ES-I3 (cell line): Measurements from ENCODE around the gene RNASE11.
"Not testable (repeated sequence)": the region's sequence is repeated elsewhere in the genome, so short reads cannot be mapped to it uniquely, and the experiment has no call there.

Experiments
- H3K36me3 ChIP-seq: 2 replicates; pipeline ENCODE4 v1.6.1; 2013; ENCODE audit warnings: mild to moderate bottlenecking, low read length, control low read depth, moderate library complexity; ENCODE audit not compliant: insufficient read depth
- H3K4me1 ChIP-seq: 2 replicates; pipeline ENCODE4 v1.6.1; 2013; ENCODE audit warnings: mild to moderate bottlenecking, control low read depth, low read length; ENCODE audit not compliant: insufficient read depth
- H3K9ac ChIP-seq: 2 replicates; pipeline ENCODE4 v1.6.1; 2013; ENCODE audit warnings: low read depth, mild to moderate bottlenecking, low read length, moderate library complexity
- H3K9me3 ChIP-seq: 2 replicates; pipeline ENCODE4 v1.6.1; 2013; ENCODE audit warnings: mild to moderate bottlenecking, low read length, moderate library complexity; ENCODE audit not compliant: control insufficient read depth, insufficient read depth

RNASE11 gene

DNA sequence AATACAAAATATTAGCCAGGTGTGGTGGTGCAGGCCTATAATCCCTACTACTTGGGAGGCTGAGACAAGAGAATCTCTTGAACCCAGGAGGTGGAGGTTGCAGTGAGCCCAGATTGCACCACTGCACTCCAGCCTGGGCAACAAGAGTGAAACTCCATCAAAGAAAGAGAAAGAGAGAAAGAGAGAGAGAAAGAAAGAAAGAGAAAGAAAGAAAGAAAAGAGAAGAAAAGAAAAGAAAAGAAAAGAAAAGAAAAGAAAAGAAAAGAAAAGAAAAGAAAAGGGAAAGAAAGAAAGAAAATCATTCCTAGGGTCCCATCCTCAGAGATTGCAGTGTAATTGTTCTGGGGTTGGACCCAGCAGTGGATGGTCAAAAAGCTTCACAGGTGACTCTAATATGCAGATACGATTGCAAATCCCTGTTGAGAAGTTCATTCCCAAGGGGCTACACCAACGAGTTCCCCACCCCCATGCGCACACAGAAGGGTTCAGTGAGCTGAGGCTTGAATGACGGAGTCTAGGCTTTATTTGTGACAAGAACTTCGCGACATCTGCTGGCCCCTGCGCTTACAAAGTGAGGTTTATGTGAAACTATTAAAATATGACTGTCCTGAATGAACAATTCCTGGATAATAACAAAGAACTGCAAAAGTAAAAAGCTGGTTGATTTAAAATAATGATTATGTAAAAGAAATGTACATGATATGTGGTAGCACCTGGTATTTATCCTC, 20.7 kb upstream of the RNASE11 start:
- H3K9ac ChIP-seq: no peak overlapping the region; the same call in 1 of the 2 replicates
- no peaks in the 10 kb centered on the region for H3K36me3 ChIP-seq
- H3K9me3 ChIP-seq: no peaks in the 10 kb centered on the region
- peaks cover 3% of the 10 kb centered on the region; the same call in 1 of the 2 replicates for H3K4me1 ChIP-seq

DNA sequence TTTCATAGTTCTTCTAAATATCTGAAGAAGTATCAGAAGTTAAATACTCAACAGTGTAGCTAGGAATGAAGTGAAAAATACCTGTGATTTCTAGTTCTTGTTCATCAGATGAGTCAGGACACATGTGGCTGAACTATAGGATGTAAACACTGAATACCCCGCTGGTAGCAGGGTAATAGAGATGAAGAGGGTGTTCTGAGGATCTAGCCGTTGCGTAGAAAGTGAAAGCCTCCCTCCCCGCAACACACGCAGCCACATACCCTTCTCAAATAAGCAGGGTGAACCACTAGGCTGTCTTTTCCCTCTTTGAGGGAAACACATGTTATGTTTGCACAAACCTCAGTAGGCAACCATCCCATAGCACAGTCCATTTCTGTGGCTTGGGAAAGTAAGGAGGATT, 19.8 kb upstream of the RNASE11 start:
- H3K36me3 ChIP-seq: no peaks in the 10 kb centered on the region
- H3K4me1 ChIP-seq: peaks cover 3% of the 10 kb centered on the region; the same call in 1 of the 2 replicates
- no peak overlapping the region for H3K9ac ChIP-seq
- H3K9me3 ChIP-seq: no peaks in the 10 kb centered on the region

DNA sequence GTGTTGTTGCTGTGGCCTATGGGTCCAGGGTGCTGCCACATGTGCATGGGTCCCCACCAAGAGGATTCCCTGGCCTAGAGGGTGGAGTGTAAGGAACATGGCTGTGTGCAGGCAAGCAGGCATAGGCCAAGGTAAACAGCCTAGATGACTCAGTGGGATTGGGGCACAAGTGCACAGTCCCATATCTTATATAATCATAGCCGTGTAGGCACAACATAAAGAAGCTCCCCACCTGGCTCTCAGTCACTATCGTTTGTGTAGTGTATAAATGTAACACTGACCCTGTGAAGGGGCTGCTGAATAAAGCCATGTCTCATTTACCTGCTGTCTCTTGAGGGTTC, 19.1 kb upstream of the RNASE11 start:
- Histone ChIP-seq H3K9me3 (no peaks in the 10 kb centered on the region), H3K36me3 (no peaks in the 10 kb centered on the region), H3K4me1 (peaks cover 3% of the 10 kb centered on the region; the same call in 1 of the 2 replicates), H3K9ac (no peak overlapping the region)

DNA sequence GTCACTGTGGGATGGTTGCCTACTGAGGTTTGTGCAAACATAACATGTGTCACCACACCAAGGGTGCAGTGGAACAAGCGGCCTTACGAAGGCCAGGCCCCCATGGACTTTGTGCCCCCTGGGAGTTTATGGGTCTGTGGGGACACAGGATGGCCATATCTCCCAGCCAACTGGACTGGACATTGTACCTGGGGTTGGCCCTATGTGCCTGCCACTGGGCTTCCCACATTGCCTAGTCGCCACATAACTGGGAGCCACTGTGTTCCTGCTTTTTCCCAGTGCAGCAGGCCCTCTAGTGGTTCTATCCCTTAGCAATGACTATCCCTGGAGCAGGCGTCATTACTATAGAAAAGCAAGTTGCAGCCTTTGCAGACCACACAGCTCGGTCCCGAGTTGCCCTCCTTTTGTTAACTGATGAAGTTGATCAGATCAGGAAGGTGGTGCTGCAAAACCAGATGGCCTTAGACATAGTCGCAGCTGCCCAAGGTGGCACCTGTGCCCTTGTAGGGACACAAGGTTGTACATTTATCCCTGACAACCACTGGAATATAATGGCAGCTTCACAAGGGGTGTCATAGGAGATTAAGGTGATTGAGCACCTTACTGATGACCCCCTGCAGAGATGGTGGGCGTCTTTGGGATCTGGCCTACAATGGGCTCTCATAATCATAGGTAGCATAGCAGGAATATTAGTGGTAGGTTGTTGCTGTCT, 18.5 kb upstream of the RNASE11 start:
- Histone ChIP-seq H3K4me1 (peaks cover 3% of the 10 kb centered on the region; the same call in 1 of the 2 replicates), H3K36me3 (no peaks in the 10 kb centered on the region), H3K9me3 (no peaks in the 10 kb centered on the region), H3K9ac (no peak overlapping the region)

DNA sequence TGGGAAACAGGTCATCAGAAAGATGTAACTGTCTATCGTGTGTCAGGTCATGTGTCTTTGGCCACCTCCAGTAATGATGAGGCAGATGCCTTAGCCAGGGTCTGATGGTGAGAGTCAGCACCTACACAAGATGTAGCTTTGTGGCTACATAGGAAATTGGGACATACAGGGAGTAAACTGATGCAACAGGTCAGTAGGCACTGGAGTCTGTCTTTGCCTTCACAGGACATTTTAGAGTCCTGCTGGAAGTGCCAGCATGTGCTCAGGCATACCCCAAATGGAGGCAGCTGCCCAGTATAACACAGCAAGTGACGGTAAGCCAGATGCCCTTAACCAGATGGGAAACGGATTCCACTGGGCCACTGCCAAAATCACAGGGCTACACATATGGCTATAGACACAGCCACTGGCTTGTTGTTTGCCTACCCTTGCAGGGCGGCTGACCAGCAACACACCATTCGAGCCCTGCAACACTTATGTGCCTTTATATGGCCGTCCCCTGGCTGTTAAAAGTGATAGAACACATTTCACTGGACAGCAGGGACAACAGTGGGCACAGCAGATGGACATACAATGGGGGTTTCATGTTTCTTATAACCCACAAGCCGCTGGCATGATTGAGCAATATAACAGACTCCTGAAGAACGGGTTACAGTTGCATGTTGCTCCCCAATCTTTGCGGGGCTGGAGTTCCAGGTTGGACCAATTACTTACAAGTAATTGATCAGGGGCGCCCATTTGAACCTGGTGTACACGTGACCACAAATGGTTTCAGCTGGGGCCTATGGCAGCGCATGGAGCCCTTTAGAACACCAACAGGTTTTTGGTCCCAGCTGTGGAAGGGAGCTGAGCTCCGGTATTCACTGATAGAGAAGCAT, 16.3 kb upstream of the RNASE11 start:
- Histone ChIP-seq H3K9ac (no peak overlapping the region), H3K36me3 (no peaks in the 10 kb centered on the region), H3K9me3 (no peaks in the 10 kb centered on the region)

DNA sequence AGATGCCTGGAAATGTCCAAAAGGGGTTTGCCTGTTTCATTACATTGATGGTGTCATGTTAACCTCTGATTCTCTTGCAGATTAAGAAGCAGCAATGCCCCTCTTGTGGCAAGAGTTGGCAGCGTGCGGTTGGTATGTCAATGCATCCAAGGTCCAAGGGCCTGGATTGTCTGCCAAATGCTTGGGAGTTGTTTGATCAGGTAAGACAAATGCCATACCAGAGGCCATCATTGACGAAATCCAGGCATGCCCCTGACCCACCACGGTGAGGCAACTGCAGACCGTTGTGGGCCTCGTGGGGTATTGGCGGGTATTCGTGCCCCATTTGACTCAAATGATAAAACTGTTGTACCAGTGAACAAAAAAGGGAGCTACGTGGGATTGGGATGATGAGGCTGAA, 14.8 kb upstream of the RNASE11 start:
- Histone ChIP-seq H3K4me1 (no peaks in the 10 kb centered on the region; the same call in 1 of the 2 replicates), H3K9me3 (no peaks in the 10 kb centered on the region), H3K36me3 (no peaks in the 10 kb centered on the region), H3K9ac (no peak overlapping the region)

More for the DNA sequence above, 16.3 kb upstream of the RNASE11 start:
- peaks cover 3% of the 10 kb centered on the region; the same call in 1 of the 2 replicates for H3K4me1 ChIP-seq

DNA sequence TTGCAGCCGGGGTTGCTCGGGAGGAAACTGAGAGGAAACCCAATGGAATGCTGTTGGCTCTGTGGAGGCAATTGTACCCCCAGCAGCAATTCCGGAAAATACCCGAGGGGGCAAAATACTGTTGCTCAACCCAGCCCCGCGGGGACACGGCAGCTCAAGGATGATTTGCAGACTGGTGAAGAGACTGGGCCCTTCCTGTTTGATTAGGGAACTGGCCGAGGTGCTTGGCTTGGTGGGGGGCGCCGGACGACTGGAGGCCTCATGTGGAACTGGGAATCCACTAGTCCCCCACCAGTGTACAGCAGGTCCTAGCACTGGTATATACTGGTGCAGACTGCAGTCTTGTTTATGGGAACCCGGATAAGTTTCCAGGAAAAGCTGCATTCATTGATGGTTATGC, 13.7 kb upstream of the RNASE11 start:
- H3K36me3 ChIP-seq: no peaks in the 10 kb centered on the region
- no peak overlapping the region for H3K9ac ChIP-seq
- no peaks in the 10 kb centered on the region for H3K9me3 ChIP-seq
- no peaks in the 10 kb centered on the region for H3K4me1 ChIP-seq

DNA sequence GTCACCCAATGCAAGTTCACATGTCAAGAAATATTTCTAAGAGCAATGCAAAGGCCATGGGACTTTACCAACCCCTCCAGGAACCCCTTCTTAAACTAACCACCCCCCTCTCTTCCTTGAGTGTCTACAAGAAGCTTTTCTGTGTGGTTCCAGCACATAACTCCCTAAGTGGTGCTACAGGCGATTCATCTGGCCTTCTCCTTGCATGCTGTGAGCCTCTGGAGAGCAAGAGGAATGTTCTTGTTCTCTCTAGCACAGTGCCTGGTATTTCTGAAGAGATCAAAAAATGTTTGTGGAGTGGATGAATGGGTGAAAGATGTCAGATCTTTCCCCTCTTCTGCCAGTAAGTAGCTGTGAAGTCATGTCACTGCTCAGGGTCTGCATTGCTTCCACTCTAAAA, 9.3 kb upstream of the RNASE11 start:
- Histone ChIP-seq H3K36me3 (no peaks in the 10 kb centered on the region), H3K9me3 (no peaks in the 10 kb centered on the region), H3K9ac (no peak overlapping the region), H3K4me1 (no peaks in the 10 kb centered on the region)

DNA sequence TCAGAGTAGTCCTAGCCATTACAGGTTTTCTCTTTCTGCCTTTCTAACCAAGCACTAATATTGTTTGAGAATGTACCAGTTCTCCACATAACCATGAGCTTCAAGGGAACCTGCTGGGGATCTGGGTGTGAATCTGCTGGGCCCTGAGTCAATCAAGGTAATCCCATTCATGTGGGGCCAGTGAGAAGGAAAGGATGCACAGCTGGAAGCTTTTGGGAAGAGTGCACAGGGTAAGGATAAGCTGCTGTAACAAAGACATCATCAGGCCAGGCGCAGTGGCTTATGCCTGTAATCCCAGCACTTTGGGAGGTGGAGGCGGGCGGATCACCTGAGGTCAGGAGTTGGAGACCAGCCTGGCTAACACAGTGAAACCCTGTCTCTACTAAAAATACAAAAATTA, 7.9 kb upstream of the RNASE11 start:
- H3K9ac ChIP-seq, H3K36me3 ChIP-seq, H3K4me1 ChIP-seq, H3K9me3 ChIP-seq: not testable (repeated sequence)

DNA sequence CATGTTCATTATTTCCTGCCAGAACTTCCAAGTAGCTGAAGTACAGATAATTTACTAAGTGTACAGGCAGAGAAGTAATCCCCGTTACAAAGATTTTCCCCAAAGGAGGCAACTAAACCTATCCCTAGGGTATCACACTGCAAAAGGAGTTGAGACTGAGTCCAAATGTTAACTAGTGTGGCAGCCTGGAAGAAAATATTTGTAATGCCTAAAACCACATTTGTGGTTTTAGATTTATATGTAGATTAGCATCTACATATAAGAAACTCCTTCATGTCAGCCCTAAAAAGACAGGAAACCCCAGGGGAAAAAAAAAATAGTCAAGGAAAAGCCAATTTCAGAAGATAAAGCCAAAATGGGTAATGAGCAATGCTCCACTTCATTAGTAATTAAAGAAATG, 4.8 kb upstream of the RNASE11 start:
- no peaks in the 10 kb centered on the region for H3K36me3 ChIP-seq
- H3K9ac ChIP-seq: no peak overlapping the region
- H3K9me3 ChIP-seq: no peaks in the 10 kb centered on the region
- no peaks in the 10 kb centered on the region for H3K4me1 ChIP-seq

DNA sequence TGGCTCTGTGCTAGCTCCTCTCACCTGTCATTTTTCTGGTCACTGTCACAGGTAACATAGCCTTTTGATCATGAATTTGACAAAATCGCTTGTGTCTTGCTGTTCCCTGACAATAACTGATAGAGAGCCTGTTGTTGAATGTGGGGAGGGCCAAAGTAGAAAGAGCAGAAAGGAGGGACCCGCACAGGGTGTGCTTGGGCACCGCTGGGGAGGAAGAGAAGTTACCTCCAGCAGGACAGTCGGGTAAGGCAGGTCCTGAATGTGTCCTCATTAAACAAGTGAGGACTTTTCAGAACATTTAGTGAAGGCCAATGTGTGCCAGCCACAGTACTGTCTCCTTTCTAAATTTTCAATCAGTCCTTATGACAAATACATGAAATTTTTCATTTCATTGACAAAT, 3.4 kb upstream of the RNASE11 start, which contains the start of gene RNASE12:
TSS of gene RNASE12 (minus strand) at position 142 of the 400 bp plus-strand sequence. CDS start 653 bp downstream, outside the sequence.
- no peaks in the 10 kb centered on the region for H3K36me3 ChIP-seq
- no peaks in the 10 kb centered on the region for H3K4me1 ChIP-seq
- no peak within 1 kb of the TSS for H3K9ac ChIP-seq
- no peaks in the 10 kb centered on the region for H3K9me3 ChIP-seq

DNA sequence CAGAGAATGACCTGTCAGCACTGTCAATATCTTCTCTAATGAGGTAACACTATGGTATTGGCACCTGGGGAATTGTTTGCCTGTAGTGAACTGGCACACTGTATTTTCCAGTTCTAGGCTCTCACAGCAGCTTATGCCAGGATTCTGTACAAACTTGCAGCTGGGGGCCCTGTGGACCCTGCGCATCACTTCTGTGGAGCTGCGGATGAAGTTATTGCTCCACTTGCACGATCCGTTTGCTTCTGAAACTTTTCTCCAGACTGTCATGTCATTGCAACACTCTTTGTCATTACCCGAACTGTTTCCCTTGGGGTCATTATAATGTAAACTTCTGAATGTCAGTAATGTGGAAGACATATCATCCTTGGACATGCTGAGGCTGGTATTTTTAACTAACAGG, 3.9 kb downstream of the RNASE11 start:
- Histone ChIP-seq H3K4me1 (peaks cover 37% of the 10 kb centered on the region), H3K9me3 (no peaks in the 10 kb centered on the region), H3K36me3 (no peaks in the 10 kb centered on the region), H3K9ac (no peak overlapping the region)

DNA sequence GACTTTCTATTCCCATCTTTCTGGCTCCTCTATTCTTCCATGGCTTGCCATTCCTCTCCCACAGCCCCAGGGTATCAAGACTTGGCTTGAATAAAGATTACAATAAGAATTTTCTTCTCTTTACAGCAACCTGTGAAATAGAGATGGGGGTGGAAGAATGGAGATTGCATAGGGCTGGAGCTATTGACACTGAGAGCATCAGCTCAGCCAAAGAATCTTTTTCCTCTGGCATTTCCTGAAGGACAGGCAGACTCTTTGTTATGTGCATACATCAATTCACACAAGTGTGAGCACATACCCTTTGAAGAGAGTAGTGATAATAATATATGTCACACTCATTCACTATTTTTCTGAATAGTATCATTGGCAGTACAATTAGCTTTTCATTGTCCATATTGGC, 4.7 kb downstream of the RNASE11 start:
- H3K9ac ChIP-seq: no peak overlapping the region
- no peaks in the 10 kb centered on the region for H3K9me3 ChIP-seq
- H3K36me3 ChIP-seq: no peaks in the 10 kb centered on the region
- H3K4me1 ChIP-seq: peaks cover 43% of the 10 kb centered on the region

DNA sequence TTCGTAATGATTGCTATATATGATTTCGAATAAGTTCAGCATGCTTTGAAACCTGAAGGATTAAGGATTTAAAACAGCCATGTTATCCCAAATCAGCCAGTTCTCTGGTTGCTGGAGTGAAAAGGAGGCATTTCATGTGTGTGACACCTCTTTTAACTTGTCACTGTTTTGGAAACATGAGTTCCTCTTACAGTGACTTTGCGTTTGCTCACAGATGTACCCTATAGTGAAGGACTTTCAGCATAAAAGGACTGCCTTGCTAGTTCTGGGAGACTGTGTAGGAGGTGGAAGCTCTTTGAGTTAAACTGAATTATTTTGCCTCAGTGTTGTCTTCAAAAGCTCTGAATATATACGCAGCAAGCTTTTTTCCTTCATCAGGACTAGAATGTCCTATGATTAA, 7.6 kb downstream of the RNASE11 start:
- Histone ChIP-seq H3K4me1 (peaks cover 51% of the 10 kb centered on the region), H3K9me3 (no peaks in the 10 kb centered on the region), H3K9ac (no peak overlapping the region)

More for the DNA sequence above, 7.6 kb downstream of the RNASE11 start:
- no peaks in the 10 kb centered on the region for H3K36me3 ChIP-seq
